ENCODE results near the gene KRTAP2-2. TPM values are rescaled to one million over a fixed set of nuclear protein-coding genes. Genes with fewer than 3 reads are reported as not detected.
A peak's percentile ranks its signal among the peaks of the same experiment; 100 is the strongest.

KRTAP2-2 gene
- total RNA-seq, 1 donor = not detected

- Histone ChIP-seq H3K9me3 (ENCODE audit: low read depth, low read length) (peaks cover 4% of the 10 kb centered on the region), H3K4me1 (ENCODE audit: insufficient read depth, low read length) (peaks cover 3% of the 10 kb centered on the region), H3K4me2 (ENCODE audit: insufficient read depth, low read length) (no peak overlapping the region), H3K36me3 (ENCODE audit: insufficient read depth, low read length) (no peaks in the 10 kb centered on the region), H3K4me3 (ENCODE audit: insufficient read depth, low read length) (no peak overlapping the region), H3K27ac (ENCODE audit: low read depth, low read length) (no peak overlapping the region), H2AFZ (ENCODE audit: low read length) (no peak overlapping the region), H3K79me2 (ENCODE audit: insufficient read depth, low read length) (no peaks in the 10 kb centered on the region), H4K20me1 (ENCODE audit: insufficient read depth, low read length) (no peaks in the 10 kb centered on the region), H3K27me3 (ENCODE audit: insufficient read depth, low read length) (no peaks in the 10 kb centered on the region)
- TF ChIP-seq CTCF (IDR thresholded peaks at IDR 0.05; ENCODE audit: extremely low read depth, low read depth, low read length) = no peak
- DNase-seq (ENCODE audit: insufficient read length, low spot score, missing footprints) = no peak
Observed at GRCh38 chr17:41019415-41019814, 35.6 kb downstream of the KRTAP2-2 start.

GRCh38 chr17:41018541-41018940 lies 36.5 kb downstream of the KRTAP2-2 start:
- H2AFZ ChIP-seq (ENCODE audit: low read length) = peak overlapping the region; percentile 13
- no peaks in the 10 kb centered on the region for H3K36me3 ChIP-seq (ENCODE audit: insufficient read depth, low read length)
- no peak overlapping the region for H3K4me2 ChIP-seq (ENCODE audit: insufficient read depth, low read length)
- TF ChIP-seq CTCF (IDR thresholded peaks at IDR 0.05; ENCODE audit: extremely low read depth, low read depth, low read length) = no peak
- no peak overlapping the region for H3K4me3 ChIP-seq (ENCODE audit: insufficient read depth, low read length)
- H3K79me2 ChIP-seq (ENCODE audit: insufficient read depth, low read length) = no peaks in the 10 kb centered on the region
- no peaks in the 10 kb centered on the region for H4K20me1 ChIP-seq (ENCODE audit: insufficient read depth, low read length)
- no peak for DNase-seq (ENCODE audit: insufficient read length, low spot score, missing footprints)
- no peaks in the 10 kb centered on the region for H3K4me1 ChIP-seq (ENCODE audit: insufficient read depth, low read length)
- H3K27me3 ChIP-seq (ENCODE audit: insufficient read depth, low read length) = no peaks in the 10 kb centered on the region
- H3K27ac ChIP-seq (ENCODE audit: low read depth, low read length) = no peak overlapping the region
- H3K9me3 ChIP-seq (ENCODE audit: low read depth, low read length) = peaks cover 4% of the 10 kb centered on the region

GRCh38 chr17:41016578-41017215 lies 38.3 kb downstream of the KRTAP2-2 start:
- Histone ChIP-seq H3K79me2 (ENCODE audit: insufficient read depth, low read length) (no peaks in the 10 kb centered on the region), H3K27ac (ENCODE audit: low read depth, low read length) (no peak overlapping the region), H3K4me1 (ENCODE audit: insufficient read depth, low read length) (no peaks in the 10 kb centered on the region), H3K27me3 (ENCODE audit: insufficient read depth, low read length) (no peaks in the 10 kb centered on the region), H3K4me2 (ENCODE audit: insufficient read depth, low read length) (no peak overlapping the region), H2AFZ (ENCODE audit: low read length) (no peak overlapping the region), H3K36me3 (ENCODE audit: insufficient read depth, low read length) (no peaks in the 10 kb centered on the region), H3K9me3 (ENCODE audit: low read depth, low read length) (peaks cover 4% of the 10 kb centered on the region), H4K20me1 (ENCODE audit: insufficient read depth, low read length) (no peaks in the 10 kb centered on the region), H3K4me3 (ENCODE audit: insufficient read depth, low read length) (no peak overlapping the region)
- TF ChIP-seq CTCF (IDR thresholded peaks at IDR 0.05; ENCODE audit: extremely low read depth, low read depth, low read length) = no peak
- DNase-seq (ENCODE audit: insufficient read length, low spot score, missing footprints) = no peak

GRCh38 chr17:41015454-41015853 lies 39.6 kb downstream of the KRTAP2-2 start:
- no peak overlapping the region for H3K4me3 ChIP-seq (ENCODE audit: insufficient read depth, low read length)
- no peaks in the 10 kb centered on the region for H3K79me2 ChIP-seq (ENCODE audit: insufficient read depth, low read length)
- no peaks in the 10 kb centered on the region for H3K27me3 ChIP-seq (ENCODE audit: insufficient read depth, low read length)
- DNase-seq (ENCODE audit: insufficient read length, low spot score, missing footprints) = no peak
- H3K36me3 ChIP-seq (ENCODE audit: insufficient read depth, low read length) = no peaks in the 10 kb centered on the region
- H3K4me2 ChIP-seq (ENCODE audit: insufficient read depth, low read length) = no peak overlapping the region
- no peak overlapping the region for H2AFZ ChIP-seq (ENCODE audit: low read length)
- no peaks in the 10 kb centered on the region for H4K20me1 ChIP-seq (ENCODE audit: insufficient read depth, low read length)
- H3K4me1 ChIP-seq (ENCODE audit: insufficient read depth, low read length) = no peaks in the 10 kb centered on the region
- H3K27ac ChIP-seq (ENCODE audit: low read depth, low read length) = no peak overlapping the region
- TF ChIP-seq CTCF (IDR thresholded peaks at IDR 0.05; ENCODE audit: extremely low read depth, low read depth, low read length) = no peak
- no peaks in the 10 kb centered on the region for H3K9me3 ChIP-seq (ENCODE audit: low read depth, low read length)
